ENCODE measurements around the gene BNC2. TPM values are rescaled to one million over a fixed set of nuclear protein-coding genes. Genes with fewer than 3 reads are reported as not detected.

The BNC2 gene
- total RNA-seq, 1 donor from 2014 or later, result 38.0 TPM

DNA sequence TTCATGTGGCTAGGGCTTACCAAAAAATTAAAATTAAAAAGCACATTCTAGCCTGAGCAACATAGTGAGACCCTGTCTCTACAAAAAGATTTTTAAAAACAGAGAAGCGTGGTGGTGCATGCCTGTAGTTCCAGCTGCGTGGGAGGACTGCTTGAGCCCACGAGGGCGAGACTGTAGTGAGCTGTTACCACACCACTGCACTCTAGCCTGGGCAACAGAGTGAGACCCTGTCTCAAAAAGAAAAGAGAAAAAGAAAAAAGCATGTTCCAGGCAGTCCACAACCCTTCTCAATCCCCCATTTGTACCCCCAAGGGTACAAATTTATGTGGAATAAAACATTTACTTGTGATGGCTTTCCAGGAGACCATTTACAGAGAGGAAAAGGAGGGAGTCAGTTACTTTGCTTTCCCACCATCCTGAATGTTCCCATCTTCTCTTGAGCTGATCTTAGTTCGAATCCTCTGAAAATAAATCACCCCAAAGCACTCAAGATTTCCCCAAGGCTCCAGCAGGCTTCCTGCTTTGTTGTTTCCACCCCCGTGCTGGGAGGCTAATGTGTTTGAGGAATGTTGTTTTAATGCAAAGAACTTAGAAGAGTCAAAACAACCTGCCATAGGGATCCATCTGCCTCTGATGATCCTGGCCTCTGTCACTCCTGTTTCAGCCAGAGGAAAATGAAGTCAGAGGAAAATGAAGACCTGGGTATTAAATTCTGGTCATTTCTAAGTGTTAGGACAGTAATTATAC, 384.7 kb downstream of the BNC2 start:
- Histone ChIP-seq H3K27ac (ENCODE audit: low read depth, low read length) (no peak overlapping the region), H3K4me1 (ENCODE audit: insufficient read depth, low read length) (peaks cover 3% of the 10 kb centered on the region), H3K4me3 (ENCODE audit: insufficient read depth, low read depth, low read length) (no peak overlapping the region), H3K9ac (ENCODE audit: low read length) (no peak overlapping the region), H2AFZ (ENCODE audit: low read depth, low read length) (no peak overlapping the region), H3K27me3 (ENCODE audit: insufficient read depth, low read length) (no peaks in the 10 kb centered on the region), H3K9me3 (ENCODE audit: insufficient read depth, low read depth, low read length) (no peaks in the 10 kb centered on the region), H4K20me1 (ENCODE audit: insufficient read depth, low read length) (peaks cover 6% of the 10 kb centered on the region), H3K36me3 (ENCODE audit: insufficient read depth, low read length) (no peaks in the 10 kb centered on the region), H3K4me2 (ENCODE audit: low read length) (no peak overlapping the region), H3K79me2 (ENCODE audit: insufficient read depth, low read length) (peaks cover 4% of the 10 kb centered on the region)
- Mint-ChIP-seq H3K27ac (ENCODE audit: unreplicated experiment) (no peak overlapping the region), H3K4me3 (ENCODE audit: unreplicated experiment) (no peak overlapping the region), H3K36me3 (ENCODE audit: low read depth, unreplicated experiment) (peaks cover 3% of the 10 kb centered on the region), H3K9me3 (ENCODE audit: unreplicated experiment) (peaks cover 2% of the 10 kb centered on the region), H3K4me1 (ENCODE audit: low read depth, unreplicated experiment) (peaks cover 24% of the 10 kb centered on the region), H3K27me3 (ENCODE audit: low read depth, unreplicated experiment) (no peaks in the 10 kb centered on the region)
- TF ChIP-seq CTCF (IDR thresholded peaks at IDR 0.05; ENCODE audit: insufficient read depth, low read depth, low read length), result no peak
- no peak for TF ChIP-seq EZH2 (IDR thresholded peaks at IDR 0.05; ENCODE audit: insufficient read depth, low read length)
- FAIRE-seq, result no peak
- no peak for DNase-seq (ENCODE audit: low read depth)

GRCh38 chr9:16485160-16485559, 385.3 kb downstream of the BNC2 start:
- no peak overlapping the region for H3K27ac ChIP-seq (ENCODE audit: low read depth, low read length)
- peaks cover 3% of the 10 kb centered on the region for H3K4me1 ChIP-seq (ENCODE audit: insufficient read depth, low read length)
- Mint-ChIP-seq H3K27me3 (ENCODE audit: low read depth, unreplicated experiment) (no peaks in the 10 kb centered on the region), H3K4me1 (ENCODE audit: low read depth, unreplicated experiment) (peaks cover 24% of the 10 kb centered on the region), H3K36me3 (ENCODE audit: low read depth, unreplicated experiment) (no peaks in the 10 kb centered on the region), H3K4me3 (ENCODE audit: unreplicated experiment) (no peak overlapping the region), H3K27ac (ENCODE audit: unreplicated experiment) (no peak overlapping the region), H3K9me3 (ENCODE audit: unreplicated experiment) (peaks cover 2% of the 10 kb centered on the region)
- DNase-seq (ENCODE audit: low read depth) (peak; percentile 83), FAIRE-seq (no peak)
- no peaks in the 10 kb centered on the region for H3K9me3 ChIP-seq (ENCODE audit: insufficient read depth, low read depth, low read length)
- no peak overlapping the region for H3K9ac ChIP-seq (ENCODE audit: low read length)
- no peaks in the 10 kb centered on the region for H3K27me3 ChIP-seq (ENCODE audit: insufficient read depth, low read length)
- H4K20me1 ChIP-seq (ENCODE audit: insufficient read depth, low read length), result peaks cover 6% of the 10 kb centered on the region
- H3K4me2 ChIP-seq (ENCODE audit: low read length), result no peak overlapping the region
- no peaks in the 10 kb centered on the region for H3K36me3 ChIP-seq (ENCODE audit: insufficient read depth, low read length)
- H3K79me2 ChIP-seq (ENCODE audit: insufficient read depth, low read length), result peaks cover 4% of the 10 kb centered on the region
- TF ChIP-seq CTCF (IDR thresholded peaks at IDR 0.05; ENCODE audit: insufficient read depth, low read depth, low read length), result no peak
- TF ChIP-seq EZH2 (IDR thresholded peaks at IDR 0.05; ENCODE audit: insufficient read depth, low read length), result no peak
- H2AFZ ChIP-seq (ENCODE audit: low read depth, low read length), result no peak overlapping the region
- H3K4me3 ChIP-seq (ENCODE audit: insufficient read depth, low read depth, low read length), result no peak overlapping the region

- H3K4me3 ChIP-seq (ENCODE audit: insufficient read depth, low read depth, low read length), result no peak overlapping the region
- no peak overlapping the region for H3K27ac ChIP-seq (ENCODE audit: low read depth, low read length)
- H3K27me3 ChIP-seq (ENCODE audit: insufficient read depth, low read length), result no peaks in the 10 kb centered on the region
- H3K9ac ChIP-seq (ENCODE audit: low read length), result no peak overlapping the region
- no peaks in the 10 kb centered on the region for H3K36me3 Mint-ChIP-seq (ENCODE audit: low read depth, unreplicated experiment)
- H3K27me3 Mint-ChIP-seq (ENCODE audit: low read depth, unreplicated experiment), result no peaks in the 10 kb centered on the region
- FAIRE-seq, result no peak
- H3K4me1 ChIP-seq (ENCODE audit: insufficient read depth, low read length), result peaks cover 3% of the 10 kb centered on the region
- no peaks in the 10 kb centered on the region for H3K36me3 ChIP-seq (ENCODE audit: insufficient read depth, low read length)
- H3K79me2 ChIP-seq (ENCODE audit: insufficient read depth, low read length), result peaks cover 4% of the 10 kb centered on the region
- H3K9me3 ChIP-seq (ENCODE audit: insufficient read depth, low read depth, low read length), result no peaks in the 10 kb centered on the region
- no peak overlapping the region for H3K4me3 Mint-ChIP-seq (ENCODE audit: unreplicated experiment)
- peaks cover 6% of the 10 kb centered on the region for H4K20me1 ChIP-seq (ENCODE audit: insufficient read depth, low read length)
- no peak overlapping the region for H3K4me2 ChIP-seq (ENCODE audit: low read length)
- TF ChIP-seq CTCF (IDR thresholded peaks at IDR 0.05; ENCODE audit: insufficient read depth, low read depth, low read length) (no peak), EZH2 (IDR thresholded peaks at IDR 0.05; ENCODE audit: insufficient read depth, low read length) (no peak)
- H3K9me3 Mint-ChIP-seq (ENCODE audit: unreplicated experiment), result peaks cover 2% of the 10 kb centered on the region
- peaks cover 24% of the 10 kb centered on the region for H3K4me1 Mint-ChIP-seq (ENCODE audit: low read depth, unreplicated experiment)
- DNase-seq (ENCODE audit: low read depth), result peak; percentile 74
- no peak overlapping the region for H2AFZ ChIP-seq (ENCODE audit: low read depth, low read length)
- no peak overlapping the region for H3K27ac Mint-ChIP-seq (ENCODE audit: unreplicated experiment)
Measured at GRCh38 chr9:16484744-16485143, 385.7 kb downstream of the BNC2 start.

All from astrocyte (in vitro differentiated cells and primary cell).